ENCODE results near the gene RAD51.
"Not testable (repeated sequence)": the region's sequence is repeated elsewhere in the genome, so short reads cannot be mapped to it uniquely, and the experiment has no call there.

The RAD51 gene

DNA sequence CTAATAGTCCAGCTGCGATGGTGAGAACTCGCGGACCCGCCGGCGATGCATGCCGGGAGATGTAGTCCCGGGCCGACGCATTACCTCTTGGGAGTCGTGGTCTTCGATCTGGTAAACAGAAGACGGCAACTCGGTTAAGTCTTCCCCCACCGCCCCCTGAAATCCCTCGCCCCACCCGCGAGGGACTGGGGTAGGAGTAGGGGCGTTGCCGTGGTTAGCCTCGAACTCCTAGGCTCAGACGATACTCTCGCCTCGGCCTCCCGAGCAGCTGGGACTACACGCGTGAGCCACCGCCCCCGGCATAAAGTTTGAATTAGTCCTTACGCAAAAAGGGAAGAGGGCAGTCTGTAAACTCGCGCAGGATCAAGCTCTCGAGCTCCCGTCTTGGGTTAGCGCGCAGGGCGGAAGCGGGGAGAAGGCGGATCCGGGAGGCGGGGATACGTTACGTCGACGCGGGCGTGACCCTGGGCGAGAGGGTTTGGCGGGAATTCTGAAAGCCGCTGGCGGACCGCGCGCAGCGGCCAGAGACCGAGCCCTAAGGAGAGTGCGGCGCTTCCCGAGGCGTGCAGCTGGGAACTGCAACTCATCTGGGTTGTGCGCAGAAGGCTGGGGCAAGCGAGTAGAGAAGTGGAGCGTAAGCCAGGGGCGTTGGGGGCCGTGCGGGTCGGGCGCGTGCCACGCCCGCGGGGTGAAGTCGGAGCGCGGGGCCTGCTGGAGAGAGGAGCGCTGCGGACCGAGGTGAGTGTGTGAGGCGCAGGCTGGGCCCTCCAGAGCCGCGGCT is at the start of gene RAD51:
RAD51 (plus strand) TSS at position 487 of the 781 bp plus-strand sequence. CDS start 3,585 bp downstream, outside the sequence.
- peak; percentile 93 for DNase-seq

DNA sequence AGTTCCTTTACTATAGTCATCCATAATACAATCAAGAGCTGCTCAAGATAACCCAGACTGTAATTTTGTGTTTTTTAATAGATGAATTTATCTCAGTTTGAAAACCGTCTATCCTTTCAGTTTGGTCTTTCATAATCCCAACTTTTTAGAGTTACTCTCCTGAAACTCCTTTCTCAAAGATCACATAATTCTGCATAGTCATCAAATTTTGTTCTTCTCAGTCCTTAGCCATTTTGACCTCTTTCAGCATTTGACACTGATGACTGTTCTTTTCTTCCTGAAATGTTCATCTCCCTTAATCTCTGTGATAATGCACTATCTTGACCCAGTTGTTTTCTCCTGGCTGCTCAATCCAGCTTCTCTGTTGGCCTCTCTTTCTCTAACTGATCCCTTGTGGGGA is 47.5 kb upstream of the RAD51 start:
- DNase-seq: no peak

DNA sequence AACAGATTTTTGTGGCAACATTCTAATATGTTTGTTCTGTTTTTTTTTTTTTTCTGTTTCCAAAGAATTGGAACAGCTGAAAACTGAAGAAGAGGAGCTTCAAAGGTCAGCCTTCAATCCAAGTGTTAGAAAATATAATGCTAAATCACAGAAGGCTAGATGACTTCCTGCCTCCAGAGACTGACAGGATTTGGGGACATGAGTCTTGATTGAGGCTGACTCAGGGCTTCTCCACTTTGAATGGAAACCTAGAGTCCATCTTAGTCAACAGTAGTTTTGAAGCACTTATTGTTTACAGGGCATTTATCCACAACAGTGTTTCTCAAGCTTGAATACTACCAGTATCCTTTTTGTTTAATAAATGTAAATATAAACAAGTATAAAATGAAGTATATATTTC is 44.5 kb upstream of the RAD51 start:
- DNase-seq: no peak

GRCh38 chr15:40660686-40661085 is 34.3 kb upstream of the RAD51 start:
- DNase-seq: no peak

DNA sequence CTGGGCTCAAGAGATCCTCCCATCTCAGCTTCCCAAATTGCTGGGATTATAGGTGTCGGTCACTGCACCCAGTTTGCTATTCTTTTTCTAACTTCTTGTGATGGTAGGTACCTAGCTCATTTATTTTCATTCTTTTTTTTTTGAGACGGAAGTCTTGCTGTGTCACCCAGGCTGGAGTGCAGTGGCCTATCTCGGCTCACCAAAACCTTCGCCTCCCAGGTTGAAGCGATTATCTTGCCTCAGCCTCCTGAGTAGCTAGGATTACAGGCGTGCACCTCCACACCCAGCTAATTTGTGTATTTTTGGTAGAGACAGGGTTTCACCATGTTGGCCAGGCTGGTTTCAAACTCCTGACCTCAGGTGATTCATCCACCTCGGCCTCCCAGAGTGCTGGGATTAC is 30.1 kb upstream of the RAD51 start:
- no peak for DNase-seq

- DNase-seq: not testable (repeated sequence)
Measured at GRCh38 chr15:40676290-40676689, 18.7 kb upstream of the RAD51 start.

- not testable (repeated sequence) for DNase-seq
Measured at GRCh38 chr15:40676906-40677305, 18.1 kb upstream of the RAD51 start.

- DNase-seq: no peak
Measured at GRCh38 chr15:40680151-40680550, 14.8 kb upstream of the RAD51 start.

- not testable (repeated sequence) for DNase-seq
Measured at GRCh38 chr15:40680959-40681358, 14.0 kb upstream of the RAD51 start.

DNA sequence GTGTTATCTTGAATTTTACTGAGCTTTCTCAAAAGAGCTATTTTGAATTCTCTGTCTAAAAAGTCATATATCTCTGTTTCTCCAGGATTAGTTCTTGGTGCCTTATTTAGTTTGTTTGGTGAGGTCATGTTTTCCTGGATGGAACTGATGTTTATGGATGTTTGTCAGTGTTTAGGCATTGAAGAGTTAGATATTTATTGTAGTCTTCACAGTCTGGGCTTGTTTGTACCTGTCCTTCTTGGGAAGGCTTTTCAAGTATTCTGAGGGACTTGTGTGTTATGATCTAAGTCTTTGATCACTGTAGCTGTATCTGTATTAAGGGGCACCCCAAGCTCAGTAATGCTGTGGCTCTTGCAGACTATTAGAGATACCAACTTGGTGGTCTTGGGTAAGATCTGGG is 10.6 kb upstream of the RAD51 start:
- DNase-seq: no peak

GRCh38 chr15:40685376-40685775 is 9.6 kb upstream of the RAD51 start:
- DNase-seq: no peak

GRCh38 chr15:40688932-40689799 is 5.8 kb upstream of the RAD51 start:
- no peak for DNase-seq

DNA sequence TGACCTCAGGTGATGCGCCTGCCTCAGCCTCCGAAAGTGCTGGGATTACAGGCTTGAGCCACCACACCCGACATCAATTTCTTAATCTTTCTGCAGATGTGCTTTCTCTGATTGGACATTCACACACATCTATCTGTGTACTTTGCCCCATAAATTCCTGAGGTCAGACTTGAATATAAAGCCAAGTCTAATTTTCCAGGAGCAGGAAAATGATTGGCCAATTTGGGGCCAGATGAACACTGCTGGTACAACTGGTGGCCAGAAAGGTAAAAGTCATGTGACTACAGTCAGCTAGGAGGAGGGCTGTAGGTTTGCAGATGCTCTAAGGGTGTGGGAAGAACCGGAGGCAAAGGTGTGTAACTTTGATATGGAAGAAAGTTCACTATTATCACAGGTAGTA is 3.2 kb upstream of the RAD51 start:
- DNase-seq: no peak

GRCh38 chr15:40693904-40694687 is 878 bp upstream of the RAD51 start:
- no peak for DNase-seq

DNA sequence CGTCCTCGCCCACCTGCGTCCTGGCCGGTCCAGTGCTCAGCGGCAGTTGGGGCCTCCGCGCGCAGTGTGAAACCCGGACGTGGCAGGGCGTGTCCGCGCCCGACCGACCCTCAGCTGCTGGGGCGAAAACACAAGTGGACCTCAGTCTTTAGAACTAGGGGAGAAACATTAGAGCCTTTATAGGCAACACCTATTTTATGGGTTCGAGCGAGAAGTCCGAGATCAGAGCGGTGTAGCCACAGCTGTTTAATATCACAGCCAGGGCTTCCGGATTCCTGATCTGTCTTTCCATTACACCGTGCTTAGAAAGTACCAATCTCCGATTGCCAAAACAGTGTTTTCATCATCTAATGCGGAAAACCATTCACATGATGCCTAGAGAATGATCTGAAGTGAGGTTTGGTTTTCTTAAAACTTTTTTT is 506 bp downstream of the RAD51 start:
- DNase-seq: no peak

- DNase-seq: no peak
Measured at GRCh38 chr15:40696228-40696627, 1.3 kb downstream of the RAD51 start.

GRCh38 chr15:40697916-40698315 is 2.9 kb downstream of the RAD51 start:
- DNase-seq: no peak

- DNase-seq: no peak
Measured at GRCh38 chr15:40702077-40702476, 7.1 kb downstream of the RAD51 start.

- no peak for DNase-seq
Measured at GRCh38 chr15:40706121-40706520, 11.1 kb downstream of the RAD51 start.

- no peak for DNase-seq
Measured at GRCh38 chr15:40714144-40714543, 19.2 kb downstream of the RAD51 start.

DNA sequence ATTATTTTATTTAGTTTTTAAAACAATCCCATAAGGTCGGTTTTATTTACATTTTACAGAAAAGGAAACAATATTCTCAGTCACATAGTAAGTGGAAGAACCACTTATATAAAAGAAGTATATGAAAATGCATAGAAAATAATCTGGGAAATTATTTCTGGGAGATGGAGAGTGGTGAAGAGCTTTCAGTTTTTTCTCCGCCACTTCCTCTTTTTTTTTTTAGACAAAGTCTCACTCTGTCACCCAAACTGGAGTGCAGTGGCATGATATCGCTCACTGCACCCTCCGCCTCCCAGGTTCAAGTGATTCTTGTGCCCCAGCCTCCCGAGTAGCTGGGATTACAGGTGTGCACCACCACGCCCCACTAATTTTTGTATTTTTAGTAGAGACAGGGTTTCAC is 21.2 kb downstream of the RAD51 start:
- DNase-seq: no peak

- DNase-seq: no peak
Measured at GRCh38 chr15:40721701-40722100, 26.7 kb downstream of the RAD51 start.

- DNase-seq: no peak
Measured at GRCh38 chr15:40722354-40722753, 27.4 kb downstream of the RAD51 start.

Measured in CD4-positive, alpha-beta T cell treated with Interleukin-15 for 1 hour (primary cell).